HG03354 (cell line): Measurements from ENCODE around the gene XPNPEP2.

ENCODE experiments used
- ATAC-seq: cut with Tn5 transposase; IDR thresholded peaks from one replicate; pipeline ENCODE4 v1.9.1; 2021; ENCODE audit warnings: mild to moderate bottlenecking; ENCODE audit not compliant: unreplicated experiment, poor library complexity, severe bottlenecking

The XPNPEP2 gene

GRCh38 chrX:129772796-129773431, 34.1 kb downstream of the XPNPEP2 start:
- peak; percentile 76 for ATAC-seq

- no peak for ATAC-seq
These were observed 35.1 kb downstream of the XPNPEP2 start for GRCh38 chrX:129773649-129774458.

- peak; percentile 27 for ATAC-seq
These were observed 38.6 kb downstream of the XPNPEP2 start for GRCh38 chrX:129777218-129778030.

- no peak for ATAC-seq
These were observed 40.4 kb downstream of the XPNPEP2 start for GRCh38 chrX:129779086-129779672.

GRCh38 chrX:129779747-129780146, 41.0 kb downstream of the XPNPEP2 start, which contains the start of gene SASH3:
Gene SASH3 (plus strand): TSS chrX:129779949. CDS start chrX:129780098, 149 bp downstream.
- peak; percentile 37 for ATAC-seq

GRCh38 chrX:129780441-129781105, 41.8 kb downstream of the XPNPEP2 start:
- ATAC-seq = no peak

GRCh38 chrX:129781134-129781672, 42.4 kb downstream of the XPNPEP2 start:
- peak; percentile 76 for ATAC-seq

- no peak for ATAC-seq
These were observed 43.1 kb downstream of the XPNPEP2 start for GRCh38 chrX:129781680-129782495.

GRCh38 chrX:129782706-129783105, 43.9 kb downstream of the XPNPEP2 start:
- no peak for ATAC-seq

GRCh38 chrX:129783291-129783713, 44.5 kb downstream of the XPNPEP2 start:
- no peak for ATAC-seq

GRCh38 chrX:129784371-129784770, 45.6 kb downstream of the XPNPEP2 start:
- ATAC-seq = no peak

- ATAC-seq = no peak
These were observed 46.6 kb downstream of the XPNPEP2 start for GRCh38 chrX:129785160-129785947.

GRCh38 chrX:129786210-129786651, 47.5 kb downstream of the XPNPEP2 start:
- peak; percentile 88 for ATAC-seq

GRCh38 chrX:129787336-129788055, 48.7 kb downstream of the XPNPEP2 start:
- ATAC-seq = no peak

GRCh38 chrX:129788527-129788926, 49.7 kb downstream of the XPNPEP2 start:
- ATAC-seq = no peak

GRCh38 chrX:129790146-129790545, 51.4 kb downstream of the XPNPEP2 start:
- ATAC-seq = no peak

- ATAC-seq = no peak
These were observed 52.0 kb downstream of the XPNPEP2 start for GRCh38 chrX:129790808-129791207.
